HFFc6 (cell line): ENCODE data around the gene CIDEB. TPM values are rescaled to one million over a fixed set of nuclear protein-coding genes. Genes with fewer than 3 reads are reported as not detected.

Experiments
- DNase-seq: peaks from one replicate; pipeline ENCODE4 v3.0.0-alpha.2; 2018
- H3K27ac Mint-ChIP-seq: 2 replicates; pipeline ENCODE4 v1.8.0; 2020; ENCODE audit warnings: mild to moderate bottlenecking, mixed read lengths
- H3K27me3 Mint-ChIP-seq: 2 replicates; pipeline ENCODE4 v1.8.0; 2021; ENCODE audit warnings: mild to moderate bottlenecking, moderate library complexity, mixed read lengths; ENCODE audit not compliant: insufficient read depth
- H3K36me3 Mint-ChIP-seq: 2 replicates; pipeline ENCODE4 v1.8.0; 2021; ENCODE audit warnings: low read depth, mixed read lengths
- H3K4me1 Mint-ChIP-seq: 2 replicates; pipeline ENCODE4 v1.8.0; 2020; ENCODE audit warnings: low read depth, mixed read lengths
- H3K4me3 Mint-ChIP-seq: 2 replicates; pipeline ENCODE4 v1.8.0; 2020; ENCODE audit warnings: mild to moderate bottlenecking, moderate library complexity, mixed read lengths
- H3K9me3 Mint-ChIP-seq: 2 replicates; pipeline ENCODE4 v1.8.0; 2020; ENCODE audit warnings: mild to moderate bottlenecking, mixed read lengths
- CTCF ChIP-seq: fragments of 200-600 bp; sonication (generic); IDR thresholded peaks from 2 replicates; pipeline ENCODE4 v1.5.0; 2021; ENCODE audit warnings: antibody characterized with exemption, mild to moderate bottlenecking
- total RNA-seq, 6 experiments: library from RNA; stranded (reverse); fragmentation: NEBNext Ultra II Directional; extraction: Animal tissue kit (Norgen Biotek cat#: 25700); gene quantifications; 2 replicates in 1 of 6; 3 replicates in 5 of 6; pipeline ENCODE4 v1.2.3, GENCODE V29; 2021

Gene CIDEB
- total RNA-seq, 6 experiments from 2014 or later: 0.17 to 0.40 (median 0.20) TPM; not detected in 1

GRCh38 chr14:24304019-24304387, 3.8 kb downstream of the CIDEB start:
- H3K9me3 Mint-ChIP-seq: no peaks in the 10 kb centered on the region
- H3K4me3 Mint-ChIP-seq: no peak overlapping the region
- TF ChIP-seq CTCF: no peak
- no peak overlapping the region for H3K27ac Mint-ChIP-seq
- H3K27me3 Mint-ChIP-seq: peaks cover 1% of the 10 kb centered on the region; the same call in 1 of the 2 replicates
- peaks cover 27% of the 10 kb centered on the region for H3K4me1 Mint-ChIP-seq
- peaks cover 38% of the 10 kb centered on the region for H3K36me3 Mint-ChIP-seq
- DNase-seq: no peak

- H3K4me3 Mint-ChIP-seq: peak overlapping the region; percentile 97
- peaks cover 40% of the 10 kb centered on the region for H3K36me3 Mint-ChIP-seq
- peak overlapping the region; percentile 98 for H3K27ac Mint-ChIP-seq
- no peaks in the 10 kb centered on the region for H3K9me3 Mint-ChIP-seq
- no peak for TF ChIP-seq CTCF
- no peaks in the 10 kb centered on the region for H3K27me3 Mint-ChIP-seq
- DNase-seq: no peak
- peaks cover 50% of the 10 kb centered on the region for H3K4me1 Mint-ChIP-seq
Observed at GRCh38 chr14:24300326-24300980, 7.3 kb downstream of the CIDEB start.

GRCh38 chr14:24299255-24300191, 8.3 kb downstream of the CIDEB start, which contains the start of the genes DHRS1 and NOP9:
DHRS1 (minus strand) TSS chr14:24299780; CDS start chr14:24299106, 674 bp downstream.
NOP9 (plus strand) TSS chr14:24299850; CDS start chr14:24299955, 105 bp downstream.
- no peaks in the 10 kb centered on the region for H3K9me3 Mint-ChIP-seq
- peaks cover 31% of the 10 kb centered on the region for H3K36me3 Mint-ChIP-seq
- H3K4me3 Mint-ChIP-seq: peak within 1 kb of the TSS; percentile 97
- peak within 1 kb of the TSS; percentile 98 for H3K27ac Mint-ChIP-seq
- no peak for TF ChIP-seq CTCF
- peaks cover 50% of the 10 kb centered on the region for H3K4me1 Mint-ChIP-seq
- H3K27me3 Mint-ChIP-seq: no peaks in the 10 kb centered on the region
- DNase-seq: peak; percentile 78

- DNase-seq: peak; percentile 96
- 0 out of 2 replicates have a peak, but pooled peaks have one; percentile 19 for TF ChIP-seq CTCF
- Mint-ChIP-seq H3K9me3 (no peaks in the 10 kb centered on the region), H3K4me3 (peak overlapping the region; percentile 97), H3K27ac (peak overlapping the region; percentile 98), H3K27me3 (no peaks in the 10 kb centered on the region), H3K4me1 (peaks cover 50% of the 10 kb centered on the region), H3K36me3 (peaks cover 26% of the 10 kb centered on the region)
Observed at GRCh38 chr14:24298892-24299254, 8.9 kb downstream of the CIDEB start.

GRCh38 chr14:24297190-24297964, 10.4 kb downstream of the CIDEB start:
- TF ChIP-seq CTCF: peak; percentile 66
- H3K4me3 Mint-ChIP-seq: no peak overlapping the region
- H3K27me3 Mint-ChIP-seq: no peaks in the 10 kb centered on the region
- no peaks in the 10 kb centered on the region for H3K9me3 Mint-ChIP-seq
- no peak for DNase-seq
- peak overlapping the region; percentile 34 for H3K27ac Mint-ChIP-seq
- H3K36me3 Mint-ChIP-seq: peaks cover 23% of the 10 kb centered on the region
- peaks cover 50% of the 10 kb centered on the region for H3K4me1 Mint-ChIP-seq
